AML-193 (cell line): ENCODE measurements around the gene SNRNP200.

Experiments
- DNase-seq, 2 experiments: peaks; one replicate each; lab custom pipeline; 2025; lab: John Stamatoyannopoulos, UW

Gene SNRNP200

GRCh38 chr2:96274355-96275056 is 30.8 kb downstream of the SNRNP200 start:
- DNase-seq = no peak

GRCh38 chr2:96273763-96274162 is 31.6 kb downstream of the SNRNP200 start:
- DNase-seq = no peak

- no peak for DNase-seq
These were observed 33.4 kb downstream of the SNRNP200 start for GRCh38 chr2:96271995-96272394.

GRCh38 chr2:96267159-96267971 is 38.0 kb downstream of the SNRNP200 start:
- peak in 1 of 2 experiments; percentile 57 for DNase-seq

GRCh38 chr2:96265840-96266679 is 39.3 kb downstream of the SNRNP200 start, which contains the start of the genes CIAO1 and TMEM127:
Gene CIAO1, plus strand, starts transcription at chr2:96266225. Its CDS starts 126 bp downstream, at chr2:96266351.
Gene TMEM127, minus strand, starts transcription at chr2:96265997. Its CDS starts 616 bp downstream, at chr2:96265381.
- peak; percentile 97 for DNase-seq

- peak in 1 of 2 experiments; percentile 40 for DNase-seq
These were observed 40.0 kb downstream of the SNRNP200 start for GRCh38 chr2:96265349-96265839.

- peak; percentile 6 to 28 for DNase-seq
These were observed 40.5 kb downstream of the SNRNP200 start for GRCh38 chr2:96264656-96265348.

GRCh38 chr2:96264086-96264485 is 41.3 kb downstream of the SNRNP200 start:
- no peak for DNase-seq

- DNase-seq = no peak
These were observed 43.0 kb downstream of the SNRNP200 start for GRCh38 chr2:96262306-96262705.

GRCh38 chr2:96261328-96262003 is 43.9 kb downstream of the SNRNP200 start:
- no peak for DNase-seq

GRCh38 chr2:96260387-96261260 is 44.7 kb downstream of the SNRNP200 start:
- peak; percentile 72 to 87 for DNase-seq

GRCh38 chr2:96259497-96259921 is 45.8 kb downstream of the SNRNP200 start:
- DNase-seq = no peak

- DNase-seq = no peak
These were observed 47.0 kb downstream of the SNRNP200 start for GRCh38 chr2:96258166-96259022.

GRCh38 chr2:96257744-96258143 is 47.6 kb downstream of the SNRNP200 start:
- peak; percentile 56 to 57 for DNase-seq

GRCh38 chr2:96256611-96257113 is 48.7 kb downstream of the SNRNP200 start:
- DNase-seq = peak; percentile 63 to 71

GRCh38 chr2:96254571-96254970 is 50.8 kb downstream of the SNRNP200 start:
- no peak for DNase-seq

- DNase-seq = no peak
These were observed 52.3 kb downstream of the SNRNP200 start for GRCh38 chr2:96253006-96253405.

GRCh38 chr2:96252526-96252925 is 52.8 kb downstream of the SNRNP200 start:
- DNase-seq = no peak
